ENCODE data around the gene FARP2.

- TF ChIP-seq ZBTB17 (tag by site-specific recombination; IDR thresholded peaks at IDR 0.05) = no peak
- TF ChIP-seq SETDB1 (IDR thresholded peaks at IDR 0.05; ENCODE audit: insufficient read length, low read length) = no peak
- TF ChIP-seq, protein P1, sequence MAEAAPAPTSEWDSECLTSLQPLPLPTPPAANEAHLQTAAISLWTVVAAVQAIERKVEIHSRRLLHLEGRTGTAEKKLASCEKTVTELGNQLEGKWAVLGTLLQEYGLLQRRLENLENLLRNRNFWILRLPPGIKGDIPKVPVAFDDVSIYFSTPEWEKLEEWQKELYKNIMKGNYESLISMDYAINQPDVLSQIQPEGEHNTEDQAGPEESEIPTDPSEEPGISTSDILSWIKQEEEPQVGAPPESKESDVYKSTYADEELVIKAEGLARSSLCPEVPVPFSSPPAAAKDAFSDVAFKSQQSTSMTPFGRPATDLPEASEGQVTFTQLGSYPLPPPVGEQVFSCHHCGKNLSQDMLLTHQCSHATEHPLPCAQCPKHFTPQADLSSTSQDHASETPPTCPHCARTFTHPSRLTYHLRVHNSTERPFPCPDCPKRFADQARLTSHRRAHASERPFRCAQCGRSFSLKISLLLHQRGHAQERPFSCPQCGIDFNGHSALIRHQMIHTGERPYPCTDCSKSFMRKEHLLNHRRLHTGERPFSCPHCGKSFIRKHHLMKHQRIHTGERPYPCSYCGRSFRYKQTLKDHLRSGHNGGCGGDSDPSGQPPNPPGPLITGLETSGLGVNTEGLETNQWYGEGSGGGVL (tag by site-specific recombination; IDR thresholded peaks at IDR 0.05) = no peak
- TF ChIP-seq ZNF169 (tag by site-specific recombination; IDR thresholded peaks at IDR 0.05) = no peak
- no peak for TF ChIP-seq ZFP41 (tag by site-specific recombination; IDR thresholded peaks at IDR 0.05; ENCODE audit: borderline replicate concordance)
- TF ChIP-seq, protein P2, sequence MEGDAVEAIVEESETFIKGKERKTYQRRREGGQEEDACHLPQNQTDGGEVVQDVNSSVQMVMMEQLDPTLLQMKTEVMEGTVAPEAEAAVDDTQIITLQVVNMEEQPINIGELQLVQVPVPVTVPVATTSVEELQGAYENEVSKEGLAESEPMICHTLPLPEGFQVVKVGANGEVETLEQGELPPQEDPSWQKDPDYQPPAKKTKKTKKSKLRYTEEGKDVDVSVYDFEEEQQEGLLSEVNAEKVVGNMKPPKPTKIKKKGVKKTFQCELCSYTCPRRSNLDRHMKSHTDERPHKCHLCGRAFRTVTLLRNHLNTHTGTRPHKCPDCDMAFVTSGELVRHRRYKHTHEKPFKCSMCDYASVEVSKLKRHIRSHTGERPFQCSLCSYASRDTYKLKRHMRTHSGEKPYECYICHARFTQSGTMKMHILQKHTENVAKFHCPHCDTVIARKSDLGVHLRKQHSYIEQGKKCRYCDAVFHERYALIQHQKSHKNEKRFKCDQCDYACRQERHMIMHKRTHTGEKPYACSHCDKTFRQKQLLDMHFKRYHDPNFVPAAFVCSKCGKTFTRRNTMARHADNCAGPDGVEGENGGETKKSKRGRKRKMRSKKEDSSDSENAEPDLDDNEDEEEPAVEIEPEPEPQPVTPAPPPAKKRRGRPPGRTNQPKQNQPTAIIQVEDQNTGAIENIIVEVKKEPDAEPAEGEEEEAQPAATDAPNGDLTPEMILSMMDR (tag by site-specific recombination; IDR thresholded peaks at IDR 0.05) = no peak
Observed at GRCh38 chr2:241320394-241320793, 35.7 kb upstream of the FARP2 start.

Data from HEK293 (cell line).